GM21528 (cell line): ENCODE measurements around the gene KREMEN2.

Experiments used
- ATAC-seq: cut with Tn5 transposase; IDR thresholded peaks from one replicate; pipeline ENCODE4 v1.9.1; 2021; ENCODE audit warnings: mild to moderate bottlenecking, moderate library complexity; ENCODE audit not compliant: unreplicated experiment, low FRiP score

KREMEN2 gene

DNA sequence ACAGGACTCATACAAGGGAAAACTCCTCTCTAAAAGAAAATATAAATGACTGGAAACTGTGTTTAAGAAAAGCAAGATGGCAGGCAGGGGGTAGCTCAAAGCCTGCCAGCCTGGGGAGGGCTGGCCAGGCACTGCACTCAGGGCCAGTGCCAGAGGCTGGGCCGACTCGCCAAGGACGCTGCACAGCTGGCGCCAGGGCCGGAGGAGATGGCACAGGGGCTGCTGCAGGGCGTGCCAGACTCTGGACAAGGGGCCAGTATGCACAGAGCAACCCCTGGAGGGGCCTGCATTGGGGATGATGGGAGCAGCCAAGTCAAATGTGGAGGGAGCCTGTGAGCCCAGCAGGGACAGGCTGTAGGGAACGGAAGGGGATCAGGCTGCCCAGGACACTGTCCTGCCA is 12.1 kb downstream of the KREMEN2 start:
- no peak for ATAC-seq

DNA sequence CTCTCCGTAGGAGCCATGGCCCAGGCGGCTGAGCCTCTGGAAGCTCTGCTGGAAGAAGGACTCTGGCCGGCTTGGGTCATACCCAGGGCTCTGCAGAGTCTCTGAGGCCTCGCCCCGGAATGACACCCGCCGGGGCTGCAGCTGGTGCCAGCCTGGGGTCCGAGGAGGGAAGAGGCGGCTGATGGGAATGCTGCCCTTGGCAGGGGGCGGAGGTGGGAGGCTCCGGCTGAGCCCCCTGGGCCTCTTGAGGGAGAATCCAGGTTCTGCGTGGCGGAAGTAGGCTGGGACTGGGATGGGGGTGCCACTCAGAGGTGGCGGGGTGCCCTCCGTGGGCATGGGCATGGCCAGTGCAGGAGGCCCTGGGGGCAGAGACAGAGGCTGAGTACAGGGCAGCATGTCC is 12.6 kb downstream of the KREMEN2 start:
- ATAC-seq, result no peak

- ATAC-seq, result no peak
Measured at GRCh38 chr16:2977440-2977839, 13.4 kb downstream of the KREMEN2 start.

GRCh38 chr16:2979669-2980226 is 15.7 kb downstream of the KREMEN2 start:
- peak; percentile 5 for ATAC-seq

DNA sequence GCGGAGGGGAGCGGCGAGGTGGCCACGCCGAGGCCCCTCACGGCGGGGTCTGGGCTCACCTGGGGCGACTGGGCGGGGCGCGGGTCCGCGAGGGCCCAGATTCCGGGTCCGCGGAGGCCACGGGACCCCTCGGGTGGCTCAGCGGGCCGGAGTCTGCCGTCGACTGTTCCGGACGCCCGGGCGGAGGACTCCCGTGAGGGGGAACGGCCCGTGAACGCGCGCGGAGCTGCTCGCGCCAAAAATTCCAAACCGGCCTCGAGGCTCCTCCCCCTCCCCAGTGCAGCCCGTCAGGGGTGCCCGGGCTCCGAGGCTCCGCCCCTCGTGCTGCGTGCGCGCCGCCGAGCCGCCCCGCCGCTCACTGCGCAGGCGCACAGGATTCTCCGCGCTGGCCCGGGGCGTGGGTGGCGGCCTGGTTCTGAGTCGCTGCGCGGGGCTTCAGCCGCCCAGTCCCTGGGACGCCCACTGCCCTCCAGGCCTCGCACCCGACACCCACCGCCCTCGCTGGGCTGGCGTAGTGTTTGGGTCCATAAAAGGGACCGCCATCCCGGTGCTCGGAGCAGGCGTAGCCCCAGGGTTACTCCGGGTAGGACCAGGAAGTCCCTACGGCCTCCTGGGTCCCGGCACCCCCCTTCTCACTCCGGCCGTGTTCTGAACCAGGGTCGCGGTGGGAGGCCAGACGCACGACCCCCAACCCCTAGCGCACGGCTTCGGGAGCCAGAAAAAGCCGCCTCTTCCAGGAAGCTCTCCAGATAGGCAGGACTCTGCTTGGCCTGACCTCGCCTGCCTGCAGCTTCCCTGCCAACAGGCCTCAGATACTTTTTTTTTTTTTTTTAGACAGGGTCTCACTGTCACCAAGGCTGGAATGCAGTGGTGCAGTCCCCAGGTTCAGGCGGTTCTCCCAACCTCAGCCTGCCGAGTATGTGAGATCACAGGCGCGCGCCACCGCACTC is 16.4 kb downstream of the KREMEN2 start, which contains the start of gene PKMYT1:
Gene PKMYT1, minus strand, starts transcription at position 220 of the 950 bp plus-strand sequence. CDS start 789 bp downstream, outside the sequence.
- peak; percentile 59 for ATAC-seq

DNA sequence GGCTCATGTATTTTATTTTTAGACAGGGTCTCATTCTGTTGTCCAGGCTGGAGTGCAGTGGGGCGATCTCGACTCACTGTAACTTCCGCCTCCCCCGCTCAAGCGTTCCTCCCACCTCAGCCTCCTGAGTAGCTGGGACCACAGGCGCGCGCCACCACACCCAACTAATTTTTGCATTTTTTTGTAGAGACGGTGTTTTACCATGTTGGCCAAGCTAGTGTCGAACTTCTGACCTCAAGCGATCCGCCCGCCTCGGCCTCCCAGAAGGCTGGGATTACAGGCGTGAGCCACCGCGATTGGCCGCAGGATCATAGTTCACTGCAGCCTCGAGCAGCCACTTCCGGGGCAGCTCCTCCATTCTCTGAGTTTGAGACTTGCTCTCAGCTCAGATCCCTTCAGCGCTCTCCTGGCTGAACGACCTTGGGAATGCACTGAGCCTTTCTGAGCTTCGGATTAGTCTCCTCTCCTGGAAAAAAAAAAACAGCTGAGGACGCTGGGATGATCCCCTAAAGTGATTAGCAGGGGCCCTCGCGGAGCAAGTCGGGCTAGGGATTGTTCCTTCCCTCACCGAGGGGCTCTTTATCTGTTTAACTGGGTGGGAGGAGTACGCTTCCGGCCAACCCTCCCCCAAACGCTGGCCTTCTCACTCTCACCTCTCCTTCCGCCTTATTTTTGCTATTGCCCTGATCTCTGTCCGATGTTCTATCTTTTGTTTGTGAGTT is 17.3 kb downstream of the KREMEN2 start:
- no peak for ATAC-seq

DNA sequence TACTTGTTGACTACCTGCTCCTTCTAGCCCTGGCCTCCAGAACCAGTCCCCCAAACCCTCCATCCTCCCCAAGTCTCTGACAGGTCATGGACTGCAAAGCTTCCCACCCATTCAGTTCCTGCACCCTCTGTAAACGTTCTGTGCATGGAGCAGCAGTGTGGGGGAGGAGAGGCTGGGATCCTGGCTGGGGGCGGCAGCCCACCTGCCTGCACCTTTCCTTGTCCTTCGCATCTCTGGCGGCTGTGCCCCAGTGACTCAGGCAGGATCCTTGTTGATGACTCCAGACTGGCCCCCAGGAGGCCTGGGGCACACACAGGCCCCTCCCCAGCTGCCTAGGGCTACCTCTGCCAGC is 17.8 kb downstream of the KREMEN2 start:
- no peak for ATAC-seq

DNA sequence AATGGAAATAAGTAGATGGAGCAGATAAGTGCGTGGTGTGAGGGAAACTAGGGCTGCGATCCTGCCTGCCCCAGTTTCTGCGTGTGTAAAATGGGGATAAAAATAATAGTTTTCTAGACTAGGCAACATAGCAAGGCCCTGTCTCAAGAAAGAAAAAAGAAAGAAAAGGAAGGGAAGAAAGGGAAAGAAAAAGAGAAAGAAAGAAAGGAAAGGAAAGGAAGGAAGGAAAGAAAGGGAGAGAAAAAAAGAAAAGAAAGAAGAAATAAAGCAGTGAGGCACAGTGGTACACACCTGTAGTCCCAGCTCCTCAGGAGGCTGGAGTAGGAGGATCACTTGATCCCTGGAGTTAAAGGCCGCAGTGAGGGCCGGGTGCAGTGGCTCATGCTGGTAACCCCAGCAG is 18.3 kb downstream of the KREMEN2 start:
- ATAC-seq, result no peak

DNA sequence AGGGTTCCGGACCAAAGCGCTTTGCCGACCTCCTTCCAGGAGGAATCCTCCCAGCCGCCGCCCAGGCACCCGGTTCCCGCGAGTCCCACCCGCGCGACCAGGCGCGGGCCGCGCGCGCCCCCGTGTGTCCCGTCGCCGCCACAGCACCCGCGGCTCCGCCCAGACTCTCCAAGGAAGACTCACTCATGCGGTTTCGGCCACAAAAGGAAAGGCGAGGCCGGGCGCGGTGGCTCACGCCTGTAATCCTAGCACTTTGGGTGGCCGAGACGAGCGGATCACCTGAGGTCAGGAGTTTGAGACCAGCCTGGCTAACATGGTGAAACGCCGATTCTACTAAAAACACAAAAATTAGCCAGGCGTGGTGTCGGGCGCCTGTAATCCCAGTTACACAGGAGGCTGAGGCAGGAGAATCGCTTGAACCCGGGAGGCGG is 19.6 kb downstream of the KREMEN2 start:
- no peak for ATAC-seq

- no peak for ATAC-seq
Measured at GRCh38 chr16:2985462-2985861, 21.4 kb downstream of the KREMEN2 start.

GRCh38 chr16:2985893-2986355 is 21.8 kb downstream of the KREMEN2 start:
- ATAC-seq, result no peak

GRCh38 chr16:2986623-2987188 is 22.6 kb downstream of the KREMEN2 start:
- no peak for ATAC-seq

GRCh38 chr16:2987286-2987685 is 23.2 kb downstream of the KREMEN2 start:
- ATAC-seq, result no peak

DNA sequence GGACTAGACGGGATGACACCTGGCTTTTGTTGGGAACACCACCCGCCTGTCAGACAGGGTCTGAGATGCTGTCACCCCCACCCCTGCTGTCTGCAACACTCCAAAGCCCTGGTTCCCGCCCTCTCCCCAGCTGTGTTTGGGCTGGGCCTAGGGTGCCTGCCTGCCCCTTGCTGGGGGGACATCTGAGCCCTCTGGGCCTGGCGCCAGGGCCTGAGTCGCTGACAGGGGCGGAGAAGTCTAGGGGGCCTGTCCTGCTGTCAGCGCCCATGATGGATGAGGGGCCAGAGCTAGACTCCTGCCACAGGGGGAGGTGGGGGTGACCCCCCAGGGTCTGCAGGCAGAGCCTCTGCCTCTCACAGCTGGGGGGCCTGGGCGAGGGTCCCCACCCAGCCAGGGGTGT is 23.8 kb downstream of the KREMEN2 start:
- ATAC-seq, result no peak

- no peak for ATAC-seq
Measured at GRCh38 chr16:2988590-2989099, 24.6 kb downstream of the KREMEN2 start.

DNA sequence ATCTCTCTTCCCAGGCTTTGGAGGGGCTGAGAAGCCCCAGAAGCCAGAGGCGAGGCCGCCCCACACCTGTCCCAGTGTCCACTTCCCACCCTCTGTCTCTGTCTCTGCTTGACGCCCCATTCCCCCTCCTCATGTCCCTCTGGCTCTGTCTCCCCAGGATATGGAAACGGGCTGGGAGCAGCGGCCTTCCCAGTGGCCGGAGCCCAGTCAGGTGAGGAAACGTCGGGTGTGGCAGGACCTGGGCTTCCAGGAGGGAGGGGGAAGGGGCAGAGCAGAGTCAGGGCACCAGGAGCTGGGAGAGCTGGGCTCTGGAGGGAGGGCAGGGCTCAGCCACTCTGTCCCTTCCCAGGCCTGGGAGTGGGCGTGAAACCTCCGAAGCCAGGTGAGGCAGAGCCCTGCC is 26.8 kb downstream of the KREMEN2 start:
- no peak for ATAC-seq

DNA sequence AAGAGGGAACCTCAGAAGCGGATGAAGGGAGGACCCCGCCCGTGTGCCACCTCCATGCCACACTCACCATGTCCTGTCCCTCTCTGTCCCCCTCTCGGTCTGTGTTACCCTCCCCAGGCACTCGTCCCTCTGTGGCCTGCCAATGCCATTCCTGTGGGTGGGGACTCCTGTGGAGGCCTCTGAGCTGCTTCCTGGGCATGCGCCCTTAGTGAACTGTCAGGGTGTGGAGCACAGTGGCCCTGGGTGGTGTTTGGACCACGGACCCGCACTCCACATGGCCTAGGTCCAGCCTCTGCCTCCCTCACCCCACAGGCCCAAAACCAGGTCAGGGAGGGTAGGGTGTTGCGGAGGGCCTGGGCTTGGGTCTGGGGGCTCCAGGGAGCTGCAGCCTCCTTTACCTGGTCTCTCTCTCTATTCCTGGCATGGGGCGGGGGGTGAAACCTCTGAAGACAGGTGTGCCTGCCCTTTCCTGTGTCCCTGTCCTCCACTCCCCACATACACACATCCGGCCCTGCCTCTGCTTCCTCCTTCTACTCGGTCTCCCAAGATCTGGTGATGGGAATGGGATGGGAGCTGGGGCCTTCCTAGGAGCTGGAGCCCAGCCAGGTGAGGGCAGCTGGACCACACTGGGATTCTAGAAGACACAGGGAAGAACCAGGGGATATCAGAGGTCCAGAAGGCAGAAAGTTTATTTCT is 27.6 kb downstream of the KREMEN2 start:
- no peak for ATAC-seq

DNA sequence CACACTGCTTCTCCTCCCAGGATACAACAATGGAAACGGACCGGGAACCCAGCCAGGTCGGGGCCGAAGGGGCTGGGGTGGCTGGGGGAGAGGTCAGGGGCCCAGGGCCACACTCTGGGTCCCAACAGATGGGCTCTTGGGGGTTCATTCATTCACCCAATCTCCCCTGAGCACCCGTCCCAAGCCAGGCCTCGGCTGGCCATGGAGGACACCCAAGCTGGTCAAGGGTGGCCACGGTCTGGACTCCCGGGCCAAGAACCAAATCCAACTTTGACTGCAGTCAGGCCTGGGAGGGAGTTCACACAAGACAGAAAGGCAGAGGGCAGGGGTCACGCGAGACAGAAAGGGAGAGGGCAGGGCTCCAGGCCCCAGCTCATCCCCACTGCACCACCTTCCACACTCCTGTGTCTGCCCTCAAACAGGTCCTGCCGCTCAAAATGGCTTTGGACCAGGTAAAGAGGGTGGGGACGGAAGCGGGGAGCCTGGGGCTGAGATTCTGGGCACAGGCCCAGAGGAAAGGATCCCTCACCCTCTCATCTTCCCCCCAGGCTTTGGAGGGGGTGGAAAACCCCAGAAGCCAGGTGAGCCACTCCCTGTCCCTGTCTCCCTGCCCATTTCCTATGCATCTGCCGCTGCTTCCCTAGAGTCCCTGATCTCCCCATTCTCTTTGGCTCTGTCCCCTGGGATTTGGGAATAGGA is 28.5 kb downstream of the KREMEN2 start:
- no peak for ATAC-seq

- no peak for ATAC-seq
Measured at GRCh38 chr16:2996298-2996697, 32.2 kb downstream of the KREMEN2 start.
